ENCODE measurements around the gene DRC3. TPM values are rescaled to one million over a fixed set of nuclear protein-coding genes. Genes with fewer than 3 reads are reported as not detected.

DRC3 gene
- total RNA-seq, 2 experiments from 2014 or later, result 0.70 to 0.95 TPM

- POLR2A ChIA-PET, result interaction anchor here (0.6 kb wide), 1 partner anchor 49 kb away, joined by 3 read pairs; no protein-coding TSS in a partner anchor
- no peaks in the 10 kb centered on the region for H3K27me3 Mint-ChIP-seq (ENCODE audit: low read depth)
- H3K36me3 Mint-ChIP-seq (ENCODE audit: low read depth), result peaks cover 11% of the 10 kb centered on the region
- H3K4me3 Mint-ChIP-seq, result no peak overlapping the region
- no peaks in the 10 kb centered on the region for H3K9me3 Mint-ChIP-seq (ENCODE audit: insufficient read depth)
- H3K27ac Mint-ChIP-seq, result no peak overlapping the region
- ATAC-seq (no peak), DNase-seq (no peak)
- CTCF ChIA-PET, result interaction anchor here (1.5 kb wide), 1 partner anchor 138 kb away, joined by 5 read pairs; no protein-coding TSS in a partner anchor
- H3K4me1 Mint-ChIP-seq (ENCODE audit: low read depth), result peaks cover 39% of the 10 kb centered on the region
Measured at GRCh38 chr17:18028952-18029540, 56.4 kb downstream of the DRC3 start.

- Mint-ChIP-seq H3K4me3 (no peak overlapping the region), H3K27ac (peak overlapping the region; percentile 49), H3K27me3 (ENCODE audit: low read depth) (no peaks in the 10 kb centered on the region), H3K4me1 (ENCODE audit: low read depth) (peaks cover 19% of the 10 kb centered on the region), H3K36me3 (ENCODE audit: low read depth) (peaks cover 3% of the 10 kb centered on the region), H3K9me3 (ENCODE audit: insufficient read depth) (no peaks in the 10 kb centered on the region)
- ChIA-PET POLR2A (interaction anchor here (0.5 to 1.4 kb wide), 2 partner anchors 72 to 194 kb away, joined by 3 read pairs; partner anchors contain the start of gene LLGL1), CTCF (interaction anchor here (1.0 to 3.0 kb wide), 8 partner anchors 11 to 352 kb away, joined by 3 to 16 read pairs (median 6); no protein-coding TSS in a partner anchor)
- no peak for DNase-seq
- ATAC-seq, result no peak
Measured at GRCh38 chr17:18031955-18032354, 59.3 kb downstream of the DRC3 start.

GRCh38 chr17:18033442-18034099 lies 60.9 kb downstream of the DRC3 start:
- no peak overlapping the region for H3K4me3 Mint-ChIP-seq
- ChIA-PET POLR2A (no interaction called here), CTCF (interaction anchor here (0.6 to 4.0 kb wide), 39 partner anchors 8 to 592 kb away, joined by 3 to 32 read pairs (median 4); no protein-coding TSS in a partner anchor)
- DNase-seq (peak; percentile 81), ATAC-seq (peak; percentile 89)
- peaks cover 34% of the 10 kb centered on the region for H3K4me1 Mint-ChIP-seq (ENCODE audit: low read depth)
- H3K27ac Mint-ChIP-seq, result no peak overlapping the region
- peaks cover 2% of the 10 kb centered on the region for H3K36me3 Mint-ChIP-seq (ENCODE audit: low read depth)
- H3K27me3 Mint-ChIP-seq (ENCODE audit: low read depth), result no peaks in the 10 kb centered on the region
- no peaks in the 10 kb centered on the region for H3K9me3 Mint-ChIP-seq (ENCODE audit: insufficient read depth)

- ATAC-seq, result no peak
Measured at GRCh38 chr17:18035704-18036103, 63.0 kb downstream of the DRC3 start.

GRCh38 chr17:18037486-18037885 lies 64.8 kb downstream of the DRC3 start:
- H3K4me1 Mint-ChIP-seq (ENCODE audit: low read depth), result peaks cover 52% of the 10 kb centered on the region
- H3K4me3 Mint-ChIP-seq, result peak overlapping the region; percentile 88
- H3K27me3 Mint-ChIP-seq (ENCODE audit: low read depth), result no peaks in the 10 kb centered on the region
- ChIA-PET POLR2A (no interaction called here), CTCF (interaction anchor here (1.3 to 1.4 kb wide), 2 partner anchors 78 to 142 kb away, joined by 3 read pairs; no protein-coding TSS in a partner anchor)
- H3K27ac Mint-ChIP-seq, result peak overlapping the region; percentile 23
- ATAC-seq (no peak), DNase-seq (no peak)
- H3K36me3 Mint-ChIP-seq (ENCODE audit: low read depth), result peaks cover 6% of the 10 kb centered on the region
- no peaks in the 10 kb centered on the region for H3K9me3 Mint-ChIP-seq (ENCODE audit: insufficient read depth)

More at GRCh38 chr17:18035704-18036103, 63.0 kb downstream of the DRC3 start:
- H3K9me3 Mint-ChIP-seq (ENCODE audit: insufficient read depth), result no peaks in the 10 kb centered on the region
- H3K4me1 Mint-ChIP-seq (ENCODE audit: low read depth), result peaks cover 43% of the 10 kb centered on the region
- H3K4me3 Mint-ChIP-seq, result no peak overlapping the region
- CTCF ChIA-PET, result interaction anchor here (0.6 to 4.0 kb wide), 8 partner anchors 11 to 355 kb away, joined by 3 to 32 read pairs (median 4); partner anchors contain the start of gene RAI1
- H3K36me3 Mint-ChIP-seq (ENCODE audit: low read depth), result peaks cover 6% of the 10 kb centered on the region
- no peak overlapping the region for H3K27ac Mint-ChIP-seq
- POLR2A ChIA-PET, result interaction anchor here (0.7 kb wide), 1 partner anchor 209 kb away, joined by 3 read pairs; no protein-coding TSS in a partner anchor
- H3K27me3 Mint-ChIP-seq (ENCODE audit: low read depth), result no peaks in the 10 kb centered on the region
- DNase-seq, result no peak

GRCh38 chr17:18038149-18038850 lies 65.6 kb downstream of the DRC3 start:
- Mint-ChIP-seq H3K27me3 (ENCODE audit: low read depth) (no peaks in the 10 kb centered on the region), H3K4me3 (peak overlapping the region; percentile 88), H3K36me3 (ENCODE audit: low read depth) (peaks cover 6% of the 10 kb centered on the region), H3K4me1 (ENCODE audit: low read depth) (peaks cover 45% of the 10 kb centered on the region), H3K27ac (peak overlapping the region; percentile 89), H3K9me3 (ENCODE audit: insufficient read depth) (no peaks in the 10 kb centered on the region)
- POLR2A ChIA-PET, result interaction anchor here (0.6 kb wide), 2 partner anchors 36 to 53 kb away, joined by 3 read pairs; no protein-coding TSS in a partner anchor
- ATAC-seq (peak; percentile 2), DNase-seq (no peak)
- CTCF ChIA-PET, result interaction anchor here (1.1 to 1.4 kb wide), 4 partner anchors 79 to 542 kb away, joined by 3 to 4 read pairs (median 3); partner anchors contain the start of gene RASD1

- peak; percentile 100 for DNase-seq
Measured at GRCh38 chr17:18038861-18039534, 66.3 kb downstream of the DRC3 start, which contains the start of the genes ATPAF2 and GID4. Gene ATPAF2 (minus strand): TSS chr17:18039168. CDS start chr17:18039013, 155 bp downstream. Gene GID4 (plus strand): TSS chr17:18039408. CDS start chr17:18039465, 57 bp downstream.

GRCh38 chr17:18039535-18040260 lies 67.0 kb downstream of the DRC3 start:
- peak; percentile 57 for DNase-seq
- H3K4me1 Mint-ChIP-seq (ENCODE audit: low read depth), result peaks cover 40% of the 10 kb centered on the region

More at GRCh38 chr17:18038861-18039534, 66.3 kb downstream of the DRC3 start, which contains the start of the genes ATPAF2 and GID4:
- POLR2A ChIA-PET, result interaction anchor here (0.6 kb wide), 2 partner anchors 37 to 53 kb away, joined by 3 read pairs; no protein-coding TSS in a partner anchor
- ATAC-seq, result peak; percentile 94
- CTCF ChIA-PET, result interaction anchor here (1.1 to 1.4 kb wide), 4 partner anchors 80 to 542 kb away, joined by 3 to 4 read pairs (median 3); partner anchors contain the start of gene RASD1
- no peaks in the 10 kb centered on the region for H3K27me3 Mint-ChIP-seq (ENCODE audit: low read depth)
- H3K27ac Mint-ChIP-seq, result peak within 1 kb of the TSS; percentile 89
- peak within 1 kb of the TSS; percentile 88 for H3K4me3 Mint-ChIP-seq
- H3K36me3 Mint-ChIP-seq (ENCODE audit: low read depth), result peaks cover 6% of the 10 kb centered on the region
- H3K9me3 Mint-ChIP-seq (ENCODE audit: insufficient read depth), result no peaks in the 10 kb centered on the region
- peaks cover 40% of the 10 kb centered on the region for H3K4me1 Mint-ChIP-seq (ENCODE audit: low read depth)

GRCh38 chr17:18040261-18040858 lies 67.7 kb downstream of the DRC3 start:
- H3K4me1 Mint-ChIP-seq (ENCODE audit: low read depth), result peaks cover 40% of the 10 kb centered on the region
- ChIA-PET POLR2A (no interaction called here), CTCF (no interaction called here)
- H3K27me3 Mint-ChIP-seq (ENCODE audit: low read depth), result no peaks in the 10 kb centered on the region
- ATAC-seq, result no peak
- DNase-seq, result no peak
- peaks cover 11% of the 10 kb centered on the region for H3K36me3 Mint-ChIP-seq (ENCODE audit: low read depth)
- peak overlapping the region; percentile 86 for H3K4me3 Mint-ChIP-seq
- peak overlapping the region; percentile 85 for H3K27ac Mint-ChIP-seq
- no peaks in the 10 kb centered on the region for H3K9me3 Mint-ChIP-seq (ENCODE audit: insufficient read depth)

More at GRCh38 chr17:18039535-18040260, 67.0 kb downstream of the DRC3 start:
- Mint-ChIP-seq H3K36me3 (ENCODE audit: low read depth) (peaks cover 8% of the 10 kb centered on the region), H3K4me3 (peak overlapping the region; percentile 88), H3K27ac (peak overlapping the region; percentile 89), H3K27me3 (ENCODE audit: low read depth) (no peaks in the 10 kb centered on the region), H3K9me3 (ENCODE audit: insufficient read depth) (no peaks in the 10 kb centered on the region)
- CTCF ChIA-PET, result interaction anchor here (1.1 kb wide), 1 partner anchor 543 kb away, joined by 3 read pairs; the partner anchor contains the start of gene RASD1
- POLR2A ChIA-PET, result no interaction called here
- ATAC-seq, result peak; percentile 44

GRCh38 chr17:18041776-18042175 lies 69.1 kb downstream of the DRC3 start:
- CTCF ChIA-PET, result interaction anchor here (1.0 to 1.3 kb wide), 2 partner anchors 9 to 311 kb away, joined by 3 to 4 read pairs; no protein-coding TSS in a partner anchor
- Mint-ChIP-seq H3K36me3 (ENCODE audit: low read depth) (peaks cover 11% of the 10 kb centered on the region), H3K4me3 (peak overlapping the region; percentile 86), H3K9me3 (ENCODE audit: insufficient read depth) (no peaks in the 10 kb centered on the region), H3K4me1 (ENCODE audit: low read depth) (peaks cover 40% of the 10 kb centered on the region), H3K27me3 (ENCODE audit: low read depth) (no peaks in the 10 kb centered on the region), H3K27ac (no peak overlapping the region)
- POLR2A ChIA-PET, result no interaction called here
- DNase-seq, result no peak
- ATAC-seq, result no peak
